GM20431 (cell line): Measurements from ENCODE around the gene IRF1.

Experiments
- in situ Hi-C: fragments of 300-500 bp; cut with MseI, MboI; formaldehyde crosslinking; loops from one replicate; pipeline ENCODE4 v1.15.0; 2020; ENCODE audit warnings: low sequenced_read_pairs; ENCODE audit not compliant: unreplicated experiment

Gene IRF1

GRCh38 chr5:132464156-132464939, 26.2 kb downstream of the IRF1 start:
- in situ Hi-C loops: no loop called here

DNA sequence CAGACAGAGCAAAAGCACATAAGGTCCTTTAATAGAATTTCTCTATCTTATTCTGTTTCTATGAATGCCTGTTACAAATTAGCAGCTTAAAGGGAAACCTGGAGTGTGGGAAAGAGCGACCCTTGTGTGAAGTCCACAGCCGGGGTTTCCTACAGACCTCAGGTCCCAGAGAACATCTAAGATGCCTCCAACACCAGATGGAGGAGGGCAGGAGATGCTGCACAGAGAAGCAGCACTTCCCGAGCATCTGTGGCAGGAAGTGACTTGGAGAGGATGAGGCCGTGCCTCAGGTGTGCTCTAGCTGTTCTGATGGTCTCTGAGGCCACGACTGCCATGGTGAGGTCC, 26.8 kb downstream of the IRF1 start:
- in situ Hi-C loops: no loop called here

- in situ Hi-C loops: no loop called here
These were observed 27.5 kb downstream of the IRF1 start for GRCh38 chr5:132462856-132463745.

DNA sequence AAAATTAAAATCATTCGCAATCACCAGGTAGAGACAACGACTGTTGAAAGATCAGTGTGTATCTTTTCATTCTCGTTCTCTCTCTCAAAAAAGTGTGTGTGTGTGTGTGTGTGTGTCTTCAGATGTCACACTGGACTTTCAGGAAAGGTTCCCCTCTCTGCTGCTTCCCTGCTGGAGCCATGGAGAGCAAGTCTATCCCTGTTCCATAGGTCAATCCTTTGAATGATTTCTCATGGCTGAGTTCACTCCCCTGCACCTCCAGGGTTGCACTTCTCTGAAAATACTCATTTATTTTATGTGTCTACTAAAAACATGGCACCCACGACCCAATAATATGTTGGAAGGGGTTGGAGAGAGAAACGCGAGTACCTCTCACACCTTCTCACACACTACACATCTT, 28.2 kb downstream of the IRF1 start:
- in situ Hi-C loops: no loop called here

DNA sequence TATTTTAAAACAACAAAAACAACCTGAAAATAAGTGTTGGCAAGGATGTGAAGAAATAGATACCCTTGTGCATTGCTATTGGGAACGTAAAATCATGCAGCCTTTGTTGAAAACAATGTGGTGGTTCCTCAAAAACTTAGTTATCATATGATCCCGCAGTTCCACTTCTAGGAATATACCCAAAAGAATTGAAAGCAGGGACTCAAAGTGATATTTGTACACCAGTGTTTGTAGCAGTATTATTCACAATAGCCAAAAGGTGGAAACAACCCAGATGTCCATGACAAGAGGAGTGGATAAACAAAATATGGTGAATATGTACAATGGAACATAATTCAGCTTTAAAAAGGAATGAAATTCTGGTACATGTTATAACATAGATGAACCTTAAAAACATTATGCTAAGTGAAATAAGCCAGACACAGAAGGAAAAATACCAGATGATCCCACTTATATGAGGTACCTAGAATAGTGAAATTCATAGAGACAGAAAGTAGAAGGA, 29.0 kb downstream of the IRF1 start:
- in situ Hi-C loops: no loop called here

DNA sequence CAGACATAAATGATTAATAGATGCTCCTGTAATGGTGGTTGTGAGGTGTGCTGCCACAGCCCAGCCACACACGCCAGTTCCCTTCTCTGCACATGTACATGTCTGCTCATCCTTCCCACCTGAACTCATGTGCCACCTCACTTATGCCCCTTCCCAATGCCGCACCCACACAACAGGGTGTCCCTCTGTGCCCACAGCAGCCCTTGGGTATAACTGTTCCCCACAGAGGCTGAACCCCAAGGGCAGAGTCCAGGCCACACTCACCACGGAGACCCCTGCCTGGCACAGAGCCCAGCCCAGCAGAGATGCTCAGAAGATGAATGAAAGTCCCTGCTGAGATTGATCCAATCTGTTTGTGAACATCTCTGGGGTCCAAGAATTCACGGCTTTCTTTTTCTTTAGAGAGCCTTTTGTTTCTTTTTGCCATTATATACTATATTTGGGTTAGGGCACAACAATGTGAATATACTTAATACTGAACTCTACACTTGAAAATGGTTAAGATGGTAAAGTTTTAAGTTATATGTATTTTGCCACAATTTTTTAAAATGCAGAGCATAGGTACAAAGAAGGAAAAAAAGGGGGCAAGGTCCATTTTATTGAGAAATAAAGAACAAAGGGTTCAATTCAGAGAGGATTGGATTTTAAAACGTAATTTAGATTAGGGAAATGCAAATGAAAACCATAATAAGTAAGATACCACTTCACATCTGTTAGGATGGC, 29.6 kb downstream of the IRF1 start:
- in situ Hi-C loops: no loop called here

DNA sequence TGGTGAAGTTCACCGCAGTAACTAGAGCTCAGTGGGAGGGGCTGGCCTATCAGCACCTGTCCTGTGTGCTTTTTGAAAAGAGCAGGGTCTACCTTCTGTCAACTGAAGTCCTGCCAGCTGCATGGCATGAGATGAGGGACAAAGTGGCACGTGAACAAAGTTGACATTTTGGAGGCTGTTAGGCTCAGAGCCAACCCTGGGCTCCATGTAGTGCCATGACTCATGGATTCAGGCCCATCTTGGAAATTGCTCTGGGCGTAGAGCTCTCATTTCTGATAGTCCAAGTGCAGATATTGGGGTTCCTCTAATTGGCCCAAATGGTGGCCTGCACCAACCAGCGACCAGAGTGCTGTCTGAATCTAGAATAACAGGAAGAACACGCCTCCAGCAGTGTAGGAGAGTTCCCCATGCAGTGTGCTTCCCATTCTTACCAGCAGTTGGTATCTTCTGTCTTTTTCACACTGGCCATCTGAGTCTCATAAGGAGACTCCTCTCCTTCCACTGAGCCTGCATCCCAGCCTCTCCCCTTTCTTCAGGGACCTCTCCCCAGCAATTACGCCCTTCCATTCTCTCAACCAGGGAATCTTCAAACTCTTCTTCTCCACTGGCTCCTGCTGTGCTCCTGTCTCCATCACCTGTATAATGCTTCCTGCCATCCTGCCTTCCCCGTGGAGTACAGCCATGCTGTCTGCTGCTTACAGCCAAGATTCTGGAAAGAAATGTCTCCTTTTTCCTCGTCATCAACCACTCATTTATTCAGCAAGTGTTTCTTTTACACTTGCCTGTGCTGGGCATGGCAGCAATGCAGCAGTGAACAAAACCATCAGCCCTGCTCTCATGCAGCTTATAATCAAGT, 30.4 kb downstream of the IRF1 start:
- in situ Hi-C loops: no loop called here

DNA sequence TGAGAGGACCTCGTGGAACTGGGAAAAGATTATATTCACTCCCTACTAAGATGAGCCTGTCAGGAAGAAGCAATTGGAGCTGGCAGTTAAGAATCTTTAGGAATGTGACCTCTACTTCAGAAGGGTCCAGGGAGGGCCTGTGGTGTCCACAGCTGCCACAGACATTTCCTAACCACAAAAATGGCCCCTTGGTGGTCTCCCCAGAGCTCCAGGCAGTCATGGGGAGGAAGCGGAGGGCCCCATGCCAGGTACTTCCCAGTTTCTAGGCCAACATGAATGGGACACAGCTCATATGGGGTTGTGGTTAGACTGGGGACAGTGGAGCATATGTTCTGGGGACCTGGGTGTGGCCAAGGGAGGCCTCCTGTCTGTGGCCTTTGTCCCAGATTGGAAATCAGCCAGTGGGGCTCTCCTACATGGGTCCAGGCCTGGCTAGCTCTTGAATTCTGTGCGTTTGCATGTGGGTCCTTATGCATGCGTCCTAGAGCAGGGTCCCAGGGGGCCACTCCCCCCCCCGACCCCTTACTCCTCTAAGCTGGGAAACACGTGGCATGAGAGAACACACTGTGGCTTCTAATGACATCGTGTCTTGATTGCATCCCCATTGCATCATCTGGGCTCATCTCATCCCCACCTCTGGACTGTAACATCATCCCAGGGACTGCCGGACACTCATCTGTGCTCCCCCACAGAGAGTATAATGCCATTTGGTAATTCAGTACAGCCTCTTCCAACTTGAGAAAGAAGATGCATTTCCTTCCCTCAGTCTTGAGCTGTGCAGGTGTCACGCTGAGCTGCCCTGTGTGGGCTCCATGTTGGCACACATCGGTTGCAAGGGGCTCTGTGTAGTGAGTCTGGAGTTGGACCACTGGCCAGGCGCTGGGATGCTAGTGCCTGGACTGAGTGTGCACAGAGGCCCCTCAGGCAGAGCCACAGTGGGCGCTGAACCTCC, 31.3 kb downstream of the IRF1 start:
- in situ Hi-C loops: no loop called here

GRCh38 chr5:132458651-132459030, 31.9 kb downstream of the IRF1 start:
- in situ Hi-C loops: no loop called here

GRCh38 chr5:132458226-132458560, 32.4 kb downstream of the IRF1 start:
- in situ Hi-C loops: no loop called here

DNA sequence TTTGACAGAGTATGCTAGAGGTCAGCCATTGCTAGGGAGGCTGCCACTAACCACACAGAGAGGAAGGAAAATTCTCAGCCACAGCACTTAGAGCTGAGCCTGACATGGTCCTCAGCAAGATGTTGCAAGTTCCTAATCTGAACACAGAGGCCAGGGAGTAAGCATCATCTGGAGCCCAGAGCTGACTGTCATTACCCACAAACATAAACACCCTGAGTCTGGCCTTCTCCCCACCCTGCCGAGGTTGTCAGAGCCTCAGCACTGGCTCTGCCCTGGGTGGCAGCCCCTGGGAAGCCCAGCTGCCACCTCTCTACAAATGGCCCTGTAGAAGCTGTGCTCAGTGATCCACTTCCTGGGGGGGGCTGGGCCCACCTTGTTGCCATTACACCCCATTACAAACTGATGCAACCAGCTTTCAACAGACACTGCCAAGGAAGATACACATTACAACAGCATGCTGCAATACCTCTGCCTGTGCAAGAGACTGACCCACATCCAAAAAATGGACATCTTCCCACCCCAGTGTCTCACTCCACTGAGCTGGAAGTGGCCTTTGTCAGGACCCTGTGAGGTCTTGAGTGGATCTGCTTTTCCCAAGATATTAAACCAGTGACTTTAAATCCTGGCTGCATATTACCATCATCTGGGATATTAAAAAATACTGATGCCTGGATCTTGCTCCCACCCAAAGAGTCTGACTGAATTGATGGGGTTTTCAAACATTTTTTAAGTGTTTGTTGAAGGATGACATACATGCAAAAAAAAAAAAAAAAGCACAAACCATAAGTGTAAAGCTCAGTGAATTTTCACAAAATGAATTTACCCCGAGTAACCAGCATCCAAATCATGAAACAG, 33.0 kb downstream of the IRF1 start:
- in situ Hi-C loops: no loop called here

DNA sequence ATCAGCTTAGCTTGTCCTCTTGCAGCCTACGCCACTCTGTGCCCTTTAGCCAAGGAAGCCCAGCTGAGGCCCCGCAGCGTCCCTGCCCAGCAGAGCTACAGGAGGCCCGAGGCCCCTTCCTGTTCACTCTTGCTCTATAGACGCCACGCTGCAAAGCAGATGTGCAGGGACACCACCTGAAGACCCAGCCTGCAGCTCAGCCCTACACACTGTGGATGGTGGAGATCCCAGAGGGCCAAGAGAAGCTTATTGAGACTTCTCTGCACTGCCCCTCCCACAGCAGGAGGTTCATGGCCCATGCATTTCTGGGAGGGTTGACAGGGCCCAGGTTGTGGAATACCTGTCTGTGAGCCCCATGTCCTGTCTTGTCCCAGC, 33.6 kb downstream of the IRF1 start:
- in situ Hi-C loops: no loop called here

DNA sequence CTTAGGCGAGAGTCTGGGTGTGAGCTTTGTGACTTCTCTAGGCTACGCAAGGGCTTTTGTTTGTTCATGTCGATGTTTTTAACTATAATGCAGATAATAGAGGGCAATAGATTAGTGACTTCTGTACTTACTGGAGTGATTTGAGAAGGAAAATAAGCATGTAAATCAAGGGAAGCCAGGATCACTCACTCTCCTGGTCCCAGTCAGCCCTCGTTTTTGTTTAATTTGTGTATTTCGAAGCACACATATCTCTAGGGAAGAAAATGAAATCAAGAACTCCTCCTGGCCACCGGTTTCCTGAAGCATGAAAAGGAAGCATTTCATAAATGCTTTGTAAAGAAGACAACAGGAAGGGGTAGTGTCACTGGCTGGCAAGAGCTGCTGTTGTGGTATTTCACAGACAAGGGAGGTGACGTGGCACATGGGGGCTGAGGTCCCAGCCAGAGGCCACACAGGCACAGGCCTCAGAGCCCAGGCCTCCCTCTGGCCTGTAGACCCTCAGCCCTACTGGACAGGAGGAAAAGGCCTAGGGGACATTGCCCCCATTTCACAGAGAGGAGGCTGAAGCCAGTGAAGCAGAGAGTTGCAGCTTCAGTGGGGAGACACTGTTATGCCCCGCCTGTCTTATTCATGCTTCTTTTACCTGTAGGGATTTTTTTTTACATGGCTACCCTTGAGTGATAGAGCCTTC, 34.1 kb downstream of the IRF1 start:
- in situ Hi-C loops: no loop called here

DNA sequence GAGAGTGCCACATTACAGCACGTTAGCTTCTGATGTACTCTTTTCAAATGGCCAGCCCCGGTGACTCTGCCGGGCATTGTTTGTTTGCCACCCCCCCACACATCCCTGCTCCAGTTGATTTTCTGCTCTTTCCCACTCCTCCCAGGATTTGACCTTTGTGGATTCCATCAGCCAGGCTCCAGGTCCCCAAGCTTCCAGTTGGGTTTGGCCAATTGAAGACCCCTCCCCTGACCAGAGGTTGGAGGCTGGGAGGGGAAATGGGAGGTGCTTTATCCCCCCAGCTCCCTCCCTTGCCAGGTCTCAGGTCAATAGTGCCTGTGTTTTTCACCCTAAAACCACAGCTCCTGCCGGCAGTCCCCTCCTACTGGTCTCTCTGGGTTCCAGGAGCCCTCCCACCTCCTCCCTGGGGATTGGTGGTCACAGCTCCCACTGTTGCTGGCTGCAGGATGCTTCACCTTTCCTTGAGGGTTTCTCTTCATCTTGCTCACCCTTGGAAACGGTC, 34.9 kb downstream of the IRF1 start:
- in situ Hi-C loops: no loop called here

DNA sequence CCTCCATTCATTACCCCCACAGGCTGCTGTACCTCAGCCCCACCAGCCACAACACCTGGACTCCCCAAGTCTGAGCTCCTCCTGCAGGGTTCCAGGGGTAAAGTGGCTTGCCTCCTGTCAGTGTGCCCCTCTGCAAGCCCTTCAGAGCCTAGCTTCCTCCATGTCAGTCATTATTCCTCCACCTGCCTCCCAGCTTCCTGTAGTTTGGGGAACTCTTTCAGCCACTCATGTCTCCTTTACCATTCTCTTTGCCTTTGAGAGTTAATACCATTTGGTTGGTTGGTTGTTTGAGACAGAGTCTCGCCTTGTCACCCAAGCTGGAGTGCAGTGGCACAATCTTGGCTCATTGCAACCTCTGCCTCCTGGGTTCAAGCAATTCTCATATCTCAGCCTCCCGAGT, 36.2 kb downstream of the IRF1 start:
- in situ Hi-C loops: no loop called here

DNA sequence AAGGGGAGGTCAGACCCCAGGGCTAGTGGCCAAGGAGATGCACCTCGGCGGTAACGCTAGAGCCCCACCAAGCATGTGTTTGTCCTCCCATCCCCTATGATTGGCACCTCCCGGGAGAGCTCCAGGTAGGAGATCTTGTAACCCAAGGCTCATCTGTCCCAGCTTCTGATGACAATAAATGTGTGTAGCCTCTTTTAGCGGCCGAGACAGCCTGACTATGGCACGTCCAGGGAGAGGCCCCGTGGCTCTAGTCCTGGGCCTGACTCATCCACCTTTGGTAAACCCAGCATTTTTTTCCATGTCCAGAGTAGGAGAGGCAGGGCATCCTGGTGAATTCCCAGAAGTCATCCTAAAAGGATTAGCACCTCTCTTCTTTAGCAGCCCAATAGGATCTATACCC, 39.2 kb downstream of the IRF1 start:
- in situ Hi-C loops: no loop called here

- in situ Hi-C loops: no loop called here
These were observed 41.5 kb downstream of the IRF1 start for GRCh38 chr5:132449060-132449459.
